Measurements from ENCODE around the gene HOXB2.

DNA sequence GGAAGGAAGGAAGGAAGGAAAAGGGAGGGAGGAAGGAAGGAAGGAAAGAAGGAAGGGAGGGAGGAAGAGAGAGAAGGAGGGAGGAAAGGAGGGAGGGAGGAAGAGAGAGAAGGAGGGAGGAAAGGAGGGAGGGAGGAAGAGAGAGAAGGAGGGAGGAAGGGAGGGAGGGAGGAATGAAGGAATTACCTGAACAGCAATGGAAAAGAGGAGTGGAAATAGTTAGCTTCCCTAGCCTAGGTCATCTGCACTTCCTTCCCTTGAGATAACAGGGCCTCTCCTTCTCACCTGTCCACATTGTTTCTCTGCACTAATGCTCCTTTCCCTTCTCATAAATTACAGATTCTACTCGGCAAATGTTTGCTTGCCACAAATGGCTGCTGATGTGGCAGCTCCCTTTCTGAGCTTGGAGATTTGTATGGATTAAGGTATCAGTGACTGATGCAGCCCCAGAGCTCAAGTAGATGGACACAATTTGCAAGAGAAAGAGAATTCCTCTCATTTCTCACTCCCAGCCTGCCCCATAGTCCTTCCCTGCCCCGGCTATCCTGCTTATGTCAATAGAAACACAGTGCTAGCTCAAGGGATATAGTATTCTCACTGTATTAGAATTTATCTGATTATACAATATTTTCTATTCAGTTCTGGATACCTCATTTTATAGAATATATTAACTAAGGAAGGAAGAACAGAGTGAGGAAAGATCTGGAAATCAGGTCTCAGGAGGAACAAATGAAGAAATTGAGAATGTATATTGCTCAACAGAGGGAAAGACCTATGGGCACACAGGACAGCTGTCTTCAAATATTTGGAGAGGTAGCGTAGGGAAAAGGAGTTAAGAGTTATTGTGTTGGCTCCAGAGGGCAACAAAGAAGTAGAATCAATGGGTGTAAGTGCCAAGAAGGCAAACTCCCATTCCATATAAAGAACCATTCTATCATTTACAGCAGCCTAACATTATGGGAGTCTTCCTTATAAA is 28.7 kb downstream of the HOXB2 start:
- TF ChIP-seq CTCF (IDR thresholded peaks at IDR 0.05) (no peak), CHD2 (IDR thresholded peaks at IDR 0.05; ENCODE audit: low read length, partially characterized antibody) (no peak), RAD21 (conservative IDR thresholded peaks at IDR 0.05 in 1 of 2, IDR thresholded peaks at IDR 0.05 in 1 of 2) (no peak), PHF8 (IDR thresholded peaks at IDR 0.05; ENCODE audit: borderline replicate concordance, low read depth) (no peak), USF2 (IDR thresholded peaks at IDR 0.05) (no peak), POLR2A (IDR thresholded peaks at IDR 0.05; ENCODE audit: low read length) (no peak)

All from A549 (cell line).